HG03103 (cell line): ENCODE measurements around the gene KAT2B.
A peak's percentile ranks its signal among the peaks of the same experiment; 100 is the strongest.
"Not testable (repeated sequence)": the region's sequence is repeated elsewhere in the genome, so short reads cannot be mapped to it uniquely, and the experiment has no call there.

Experiments
- ATAC-seq: cut with Tn5 transposase; IDR thresholded peaks from one replicate; pipeline ENCODE4 v1.9.1; 2021; ENCODE audit warnings: low read depth; ENCODE audit not compliant: unreplicated experiment

The KAT2B gene

GRCh38 chr3:20040548-20041196 is 426 bp downstream of the KAT2B start:
- peak; percentile 29 for ATAC-seq

- ATAC-seq: peak; percentile 39
Measured at GRCh38 chr3:20041197-20041780, 1.0 kb downstream of the KAT2B start.

- ATAC-seq: no peak
Measured at GRCh38 chr3:20042331-20042730, 2.1 kb downstream of the KAT2B start.

GRCh38 chr3:20043396-20043795 is 3.1 kb downstream of the KAT2B start:
- no peak for ATAC-seq

- ATAC-seq: no peak
Measured at GRCh38 chr3:20043825-20044224, 3.6 kb downstream of the KAT2B start.

GRCh38 chr3:20045141-20045540 is 4.9 kb downstream of the KAT2B start:
- ATAC-seq: not testable (repeated sequence)

- ATAC-seq: no peak
Measured at GRCh38 chr3:20046556-20046955, 6.3 kb downstream of the KAT2B start.

- ATAC-seq: no peak
Measured at GRCh38 chr3:20047341-20047779, 7.1 kb downstream of the KAT2B start.

GRCh38 chr3:20047976-20048883 is 8.0 kb downstream of the KAT2B start:
- no peak for ATAC-seq

- ATAC-seq: no peak
Measured at GRCh38 chr3:20051123-20051806, 11.0 kb downstream of the KAT2B start.

- no peak for ATAC-seq
Measured at GRCh38 chr3:20052851-20053250, 12.6 kb downstream of the KAT2B start.

- peak; percentile 66 for ATAC-seq
Measured at GRCh38 chr3:20054549-20054987, 14.3 kb downstream of the KAT2B start.

- ATAC-seq: peak; percentile 6
Measured at GRCh38 chr3:20055020-20055775, 15.0 kb downstream of the KAT2B start.

GRCh38 chr3:20055842-20056241 is 15.6 kb downstream of the KAT2B start:
- ATAC-seq: no peak

GRCh38 chr3:20056725-20057611 is 16.7 kb downstream of the KAT2B start:
- ATAC-seq: peak; percentile 49

GRCh38 chr3:20057612-20058180 is 17.4 kb downstream of the KAT2B start:
- ATAC-seq: no peak

- no peak for ATAC-seq
Measured at GRCh38 chr3:20059929-20060328, 19.7 kb downstream of the KAT2B start.

GRCh38 chr3:20060974-20061685 is 20.9 kb downstream of the KAT2B start:
- peak; percentile 45 for ATAC-seq
